GM12878 (cell line): ENCODE results near the gene ITCH. TPM values are rescaled to one million over a fixed set of nuclear protein-coding genes. Genes with fewer than 3 reads are reported as not detected.
A peak's percentile ranks its signal among the peaks of the same experiment; 100 is the strongest.

Source experiments
- BACH1 ChIP-seq: fragments of 450-650 bp; IDR thresholded peaks from 2 replicates; pipeline ENCODE4 v1.6.1; 2017; ENCODE audit warnings: mild to moderate bottlenecking, borderline replicate concordance
- CBX5 ChIP-seq: sonication (generic); IDR thresholded peaks from 2 replicates; pipeline ENCODE4 v1.6.1; 2016; ENCODE audit warnings: low read depth, moderate library complexity, mild to moderate bottlenecking, inconsistent platforms
- CHD2 ChIP-seq: IDR thresholded peaks from 2 replicates; pipeline ENCODE4 v1.6.1; 2011; ENCODE audit warnings: low read depth, low read length, improper control_type of control experiment, borderline replicate concordance
- EZH2 ChIP-seq: IDR thresholded peaks from 2 replicates; pipeline ENCODE4 v1.6.1; 2012; ENCODE audit warnings: low read depth, mild to moderate bottlenecking, control low read depth, inconsistent platforms, low read length, borderline replicate concordance; ENCODE audit not compliant: control insufficient read depth
- IKZF2 ChIP-seq, 2 experiments: fragments of 450-650 bp; IDR thresholded peaks; 2 replicates each; pipeline ENCODE4 v1.6.1; 2017; ENCODE audit warnings: mild to moderate bottlenecking in 2 of 2, moderate library complexity in 2 of 2
- LARP7 ChIP-seq: fragments of 450-650 bp; IDR thresholded peaks from 2 replicates; pipeline ENCODE4 v1.6.1; 2017; ENCODE audit warnings: mild to moderate bottlenecking
- MEF2B ChIP-seq: fragments of 450-650 bp; IDR thresholded peaks from 2 replicates; pipeline ENCODE4 v1.6.1; 2018; ENCODE audit warnings: mild to moderate bottlenecking, moderate library complexity; ENCODE audit not compliant: partially characterized antibody, poor library complexity, severe bottlenecking
- MTA2 ChIP-seq: fragments of 450-650 bp; IDR thresholded peaks from 2 replicates; pipeline ENCODE4 v1.6.1; 2016; ENCODE audit warnings: low read depth, mild to moderate bottlenecking, moderate library complexity
- MYC ChIP-seq: IDR thresholded peaks from 2 replicates; pipeline ENCODE4 v1.6.1; 2011; ENCODE audit warnings: mild to moderate bottlenecking, low read length, moderate library complexity, inconsistent platforms; ENCODE audit not compliant: insufficient read depth, insufficient replicate concordance, insufficient read length, severe bottlenecking
- NBN ChIP-seq: fragments of 450-650 bp; IDR thresholded peaks from 2 replicates; pipeline ENCODE4 v1.6.1; 2016
- NR2C2 ChIP-seq: IDR thresholded peaks from 2 replicates; pipeline ENCODE4 v1.6.1; 2011; ENCODE audit warnings: borderline replicate concordance, low read depth; ENCODE audit not compliant: control insufficient read depth, insufficient read length
- NR2F1 ChIP-seq: fragments of 450-650 bp; conservative IDR thresholded peaks from 2 replicates; pipeline ENCODE4 v1.6.1; 2017; ENCODE audit warnings: mild to moderate bottlenecking
- NRF1 ChIP-seq: conservative IDR thresholded peaks from 2 replicates; pipeline ENCODE4 v1.6.1; 2011; ENCODE audit warnings: mild to moderate bottlenecking, low read depth, low read length, improper control_type of control experiment
- PML ChIP-seq: IDR thresholded peaks from 2 replicates; pipeline ENCODE4 v1.6.1; 2012; ENCODE audit warnings: low read length, inconsistent platforms
- POLR2AphosphoS2 ChIP-seq: IDR thresholded peaks from 2 replicates; pipeline ENCODE4 v1.6.1; 2011; ENCODE audit warnings: low read depth, mild to moderate bottlenecking, low read length, improper control_type of control experiment, moderate library complexity
- SIN3A ChIP-seq: IDR thresholded peaks from 2 replicates; pipeline ENCODE4 v1.6.1; 2012; ENCODE audit warnings: low read depth, low read length, improper control_type of control experiment
- SP1 ChIP-seq: IDR thresholded peaks from one replicate; pipeline ENCODE4 v1.6.1; 2011; ENCODE audit warnings: low read depth, low read length
- STAT1 ChIP-seq: fragments of 450-650 bp; conservative IDR thresholded peaks from 2 replicates; pipeline ENCODE4 v1.6.1; 2014; ENCODE audit warnings: antibody characterized with exemption, mild to moderate bottlenecking
- TBL1XR1 ChIP-seq: IDR thresholded peaks from 2 replicates; pipeline ENCODE4 v1.6.1; 2012; ENCODE audit warnings: low read depth, low read length, improper control_type of control experiment
- WRNIP1 ChIP-seq: IDR thresholded peaks from 2 replicates; pipeline ENCODE4 v1.6.1; 2011; ENCODE audit warnings: low read depth, low read length, improper control_type of control experiment, borderline replicate concordance
- ZBED1 ChIP-seq: IDR thresholded peaks from 2 replicates; pipeline ENCODE4 v1.6.1; 2016; ENCODE audit warnings: borderline replicate concordance
- polyA plus RNA-seq, 11 experiments: library from polyadenylated mRNA; depleted of rRNA in 4 of 11; unstranded in 6 of 11; stranded (reverse) in 5 of 11; fragments of >200 nt; fragmentation: Nextera tagmentation in 4 of 11; fragmentation: Illumina TruSeq in 1 of 11; extraction: Ambion mirVana in 4 of 11; extraction: Trizol in 1 of 11; gene quantifications; 1 replicate in 1 of 11; 2 replicates in 10 of 11; pipeline versions ENCODE4 v1.2.1 to v1.2.3, GENCODE V29; 2011 to 2016; ENCODE audit warnings: inconsistent platforms in 2 of 11, missing spikeins in 2 of 11, low read depth in 1 of 11
- total RNA-seq, 4 experiments: library from RNA; depleted of rRNA in 3 of 4; stranded (reverse); fragments of >200 nt in 3 of 4; fragmentation: Illumina TruSeq in 1 of 4; extraction: Trizol in 1 of 4; gene quantifications; 2 replicates each; pipeline versions ENCODE4 v1.2.1 to v1.2.3, GENCODE V29; 2013 to 2021
- TF ChIP-seq, protein P1 (sequence below): fragments of 150-350 bp; IDR thresholded peaks from 2 replicates; pipeline ENCODE4 v1.6.1; 2014; ENCODE audit warnings: mild to moderate bottlenecking, low read depth, low read length
- TF ChIP-seq, protein P2 (sequence below): fragments of 450-650 bp; IDR thresholded peaks from 2 replicates; pipeline ENCODE4 v1.6.1; 2016; ENCODE audit warnings: mild to moderate bottlenecking
- TF ChIP-seq, protein P3 (sequence below), 3 experiments: IDR thresholded peaks in 2 of 3; conservative IDR thresholded peaks in 1 of 3; 2 replicates each; pipeline ENCODE4 v1.5.1; 2011; ENCODE audit warnings: low read depth in 3 of 3, low read length in 3 of 3, mild to moderate bottlenecking in 3 of 3, control low read depth in 2 of 3, moderate library complexity in 2 of 3, inconsistent platforms in 1 of 3, mixed read lengths in 1 of 3; ENCODE audit not compliant: control insufficient read depth in 2 of 3, insufficient read depth in 1 of 3; ENCODE audit errors: extremely low read depth in 1 of 3
- TF ChIP-seq, protein P4 (sequence below): fragments of 450-650 bp; IDR thresholded peaks from 2 replicates; pipeline ENCODE4 v1.6.1; 2017; ENCODE audit warnings: low read depth, mild to moderate bottlenecking, moderate library complexity
- TF ChIP-seq, protein P5 (sequence below): fragments of 450-650 bp; IDR thresholded peaks from 2 replicates; pipeline ENCODE4 v1.6.1; 2014; ENCODE audit warnings: mild to moderate bottlenecking

Gene ITCH
- total and polyA plus RNA-seq, 10 of the 15 experiments (the other 5 are each of a cell fraction or from before 2014, with no cell fraction given), result 7.5 to 46.1 (median 21.5) TPM

DNA sequence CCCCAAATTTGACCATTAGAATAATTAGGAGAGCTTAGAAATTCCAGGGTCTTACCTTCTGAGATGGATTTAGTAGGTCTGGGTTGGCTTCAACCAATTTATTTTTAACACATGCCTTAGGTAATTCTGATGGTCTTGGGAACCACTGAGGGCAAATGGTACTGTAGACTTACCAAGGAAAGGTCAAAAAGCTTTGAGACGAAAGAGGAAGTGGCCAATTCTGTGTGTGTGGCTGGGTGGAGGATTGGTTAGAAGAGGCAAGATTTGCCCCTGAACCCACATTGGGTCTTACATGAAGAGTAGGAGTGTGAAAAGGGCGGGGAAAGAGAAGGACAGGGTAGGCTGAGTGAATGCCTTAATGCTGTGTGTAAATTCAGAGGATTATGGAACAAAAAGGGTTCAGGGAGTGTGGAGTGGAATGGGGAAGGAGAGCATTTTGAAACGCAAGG, 2.7 kb downstream of the ITCH start (continued):
- TF ChIP-seq MYC, result no peak
- no peak for TF ChIP-seq PML
- TF ChIP-seq, protein P1, sequence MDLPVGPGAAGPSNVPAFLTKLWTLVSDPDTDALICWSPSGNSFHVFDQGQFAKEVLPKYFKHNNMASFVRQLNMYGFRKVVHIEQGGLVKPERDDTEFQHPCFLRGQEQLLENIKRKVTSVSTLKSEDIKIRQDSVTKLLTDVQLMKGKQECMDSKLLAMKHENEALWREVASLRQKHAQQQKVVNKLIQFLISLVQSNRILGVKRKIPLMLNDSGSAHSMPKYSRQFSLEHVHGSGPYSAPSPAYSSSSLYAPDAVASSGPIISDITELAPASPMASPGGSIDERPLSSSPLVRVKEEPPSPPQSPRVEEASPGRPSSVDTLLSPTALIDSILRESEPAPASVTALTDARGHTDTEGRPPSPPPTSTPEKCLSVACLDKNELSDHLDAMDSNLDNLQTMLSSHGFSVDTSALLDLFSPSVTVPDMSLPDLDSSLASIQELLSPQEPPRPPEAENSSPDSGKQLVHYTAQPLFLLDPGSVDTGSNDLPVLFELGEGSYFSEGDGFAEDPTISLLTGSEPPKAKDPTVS, result no peak
- TF ChIP-seq MEF2B, result peak; percentile 77
- no peak for TF ChIP-seq CBX5
- TF ChIP-seq NRF1, result no peak
- TF ChIP-seq CHD2, result no peak
- peak; percentile 100 for TF ChIP-seq NR2F1
- TF ChIP-seq SIN3A, result no peak
- TF ChIP-seq EZH2, result no peak
- TF ChIP-seq, protein P2, sequence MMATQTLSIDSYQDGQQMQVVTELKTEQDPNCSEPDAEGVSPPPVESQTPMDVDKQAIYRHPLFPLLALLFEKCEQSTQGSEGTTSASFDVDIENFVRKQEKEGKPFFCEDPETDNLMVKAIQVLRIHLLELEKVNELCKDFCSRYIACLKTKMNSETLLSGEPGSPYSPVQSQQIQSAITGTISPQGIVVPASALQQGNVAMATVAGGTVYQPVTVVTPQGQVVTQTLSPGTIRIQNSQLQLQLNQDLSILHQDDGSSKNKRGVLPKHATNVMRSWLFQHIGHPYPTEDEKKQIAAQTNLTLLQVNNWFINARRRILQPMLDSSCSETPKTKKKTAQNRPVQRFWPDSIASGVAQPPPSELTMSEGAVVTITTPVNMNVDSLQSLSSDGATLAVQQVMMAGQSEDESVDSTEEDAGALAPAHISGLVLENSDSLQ, result peak; percentile 34; the same call in 1 of the 2 replicates
- TF ChIP-seq ZBED1, result no peak
- TF ChIP-seq, protein P3, sequence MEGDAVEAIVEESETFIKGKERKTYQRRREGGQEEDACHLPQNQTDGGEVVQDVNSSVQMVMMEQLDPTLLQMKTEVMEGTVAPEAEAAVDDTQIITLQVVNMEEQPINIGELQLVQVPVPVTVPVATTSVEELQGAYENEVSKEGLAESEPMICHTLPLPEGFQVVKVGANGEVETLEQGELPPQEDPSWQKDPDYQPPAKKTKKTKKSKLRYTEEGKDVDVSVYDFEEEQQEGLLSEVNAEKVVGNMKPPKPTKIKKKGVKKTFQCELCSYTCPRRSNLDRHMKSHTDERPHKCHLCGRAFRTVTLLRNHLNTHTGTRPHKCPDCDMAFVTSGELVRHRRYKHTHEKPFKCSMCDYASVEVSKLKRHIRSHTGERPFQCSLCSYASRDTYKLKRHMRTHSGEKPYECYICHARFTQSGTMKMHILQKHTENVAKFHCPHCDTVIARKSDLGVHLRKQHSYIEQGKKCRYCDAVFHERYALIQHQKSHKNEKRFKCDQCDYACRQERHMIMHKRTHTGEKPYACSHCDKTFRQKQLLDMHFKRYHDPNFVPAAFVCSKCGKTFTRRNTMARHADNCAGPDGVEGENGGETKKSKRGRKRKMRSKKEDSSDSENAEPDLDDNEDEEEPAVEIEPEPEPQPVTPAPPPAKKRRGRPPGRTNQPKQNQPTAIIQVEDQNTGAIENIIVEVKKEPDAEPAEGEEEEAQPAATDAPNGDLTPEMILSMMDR (IDR thresholded peaks at IDR 0.05 in 2 of 3, conservative IDR thresholded peaks at IDR 0.05 in 1 of 3; ENCODE audit: control insufficient read depth in 2 of 3, extremely low read depth in 1 of 3, insufficient read depth in 1 of 3, low read depth in 3 of 3, low read length in 3 of 3), result no peak
- TF ChIP-seq NR2C2, result no peak
- peak; percentile 85 for TF ChIP-seq NBN
- TF ChIP-seq POLR2AphosphoS2, result no peak
- peak; percentile 25 for TF ChIP-seq SP1
- TF ChIP-seq LARP7, result no peak
- TF ChIP-seq, protein P4, sequence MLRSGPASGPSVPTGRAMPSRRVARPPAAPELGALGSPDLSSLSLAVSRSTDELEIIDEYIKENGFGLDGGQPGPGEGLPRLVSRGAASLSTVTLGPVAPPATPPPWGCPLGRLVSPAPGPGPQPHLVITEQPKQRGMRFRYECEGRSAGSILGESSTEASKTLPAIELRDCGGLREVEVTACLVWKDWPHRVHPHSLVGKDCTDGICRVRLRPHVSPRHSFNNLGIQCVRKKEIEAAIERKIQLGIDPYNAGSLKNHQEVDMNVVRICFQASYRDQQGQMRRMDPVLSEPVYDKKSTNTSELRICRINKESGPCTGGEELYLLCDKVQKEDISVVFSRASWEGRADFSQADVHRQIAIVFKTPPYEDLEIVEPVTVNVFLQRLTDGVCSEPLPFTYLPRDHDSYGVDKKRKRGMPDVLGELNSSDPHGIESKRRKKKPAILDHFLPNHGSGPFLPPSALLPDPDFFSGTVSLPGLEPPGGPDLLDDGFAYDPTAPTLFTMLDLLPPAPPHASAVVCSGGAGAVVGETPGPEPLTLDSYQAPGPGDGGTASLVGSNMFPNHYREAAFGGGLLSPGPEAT, result peak; percentile 76; the same call in 1 of the 2 replicates
- no peak for TF ChIP-seq WRNIP1
- TF ChIP-seq STAT1, result no peak
- TF ChIP-seq, protein P5, sequence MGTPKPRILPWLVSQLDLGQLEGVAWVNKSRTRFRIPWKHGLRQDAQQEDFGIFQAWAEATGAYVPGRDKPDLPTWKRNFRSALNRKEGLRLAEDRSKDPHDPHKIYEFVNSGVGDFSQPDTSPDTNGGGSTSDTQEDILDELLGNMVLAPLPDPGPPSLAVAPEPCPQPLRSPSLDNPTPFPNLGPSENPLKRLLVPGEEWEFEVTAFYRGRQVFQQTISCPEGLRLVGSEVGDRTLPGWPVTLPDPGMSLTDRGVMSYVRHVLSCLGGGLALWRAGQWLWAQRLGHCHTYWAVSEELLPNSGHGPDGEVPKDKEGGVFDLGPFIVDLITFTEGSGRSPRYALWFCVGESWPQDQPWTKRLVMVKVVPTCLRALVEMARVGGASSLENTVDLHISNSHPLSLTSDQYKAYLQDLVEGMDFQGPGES, result no peak
- TF ChIP-seq TBL1XR1, result no peak
- TF ChIP-seq BACH1, result no peak
- peak; percentile 86; a peak in 3 of 4 replicates for TF ChIP-seq IKZF2 (IDR thresholded peaks at IDR 0.05)
- peak; percentile 87 for TF ChIP-seq MTA2
